HepG2 (cell line): ENCODE data around the gene METTL21C. TPM values are rescaled to one million over a fixed set of nuclear protein-coding genes. Genes with fewer than 3 reads are reported as not detected.

Experiments
- ATAC-seq: fragments of 200-7000 bp; cut with Tn5 transposase; 3 replicates; pipeline ENCODE4 v1.9.1; 2020; ENCODE audit warnings: mild to moderate bottlenecking, moderate library complexity
- BruUV-seq: library from RNA; stranded (reverse); fragments of 400-500 nt; replicated peaks from 2 replicates; lab custom pipeline; 2021; lab: Mats Ljungman, UMichigan
- CTCF ChIA-PET: fragments of 300-600 bp; formaldehyde crosslinking; extraction: SDS; loops from one replicate; lab custom pipeline; 2021; ENCODE audit warnings: low total read pairs, inconsistent platforms, low intra/inter-chr PET ratio; lab: Yijun Ruan, JAX
- POLR2A ChIA-PET: fragments of 350-600 bp; sonication (Branson Sonifier 250); formaldehyde crosslinking; loops from one replicate; lab custom pipeline; 2020; ENCODE audit warnings: antibody characterized with exemption, inconsistent platforms; lab: Yijun Ruan, JAX
- DNase-seq: peaks from one replicate; pipeline ENCODE4 v3.0.0-alpha.2; 2015; ENCODE audit warnings: low spot score
- FAIRE-seq: peaks from 3 replicates; lab custom pipeline; 2011; peaks lifted over from hg19 to GRCh38; lab: Jason Lieb, UNC
- H2AFZ ChIP-seq: one replicate; pipeline ENCODE4 v1.6.1; 2011; ENCODE audit warnings: low read length, inconsistent platforms
- H3K27ac ChIP-seq: fragments of 300-600 bp; 3 replicates; pipeline ENCODE4 v1.8.0; 2011; ENCODE audit warnings: mixed run types, mild to moderate bottlenecking, mixed read lengths, low read length, inconsistent platforms; ENCODE audit not compliant: insufficient read depth; ENCODE audit errors: extremely low read length
- H3K27me3 ChIP-seq, 2 experiments: fragments of 200-600 bp in 1 of 2; 2 replicates in 1 of 2; 3 replicates in 1 of 2; pipeline versions ENCODE4 v1.6.0 to v1.8.0; 2011; ENCODE audit warnings: low read length in 2 of 2, mild to moderate bottlenecking in 2 of 2, moderate library complexity in 2 of 2, inconsistent platforms in 1 of 2; ENCODE audit not compliant: insufficient read depth in 2 of 2, control insufficient read depth in 1 of 2
- H3K36me3 ChIP-seq, 2 experiments: fragments of 200-600 bp in 1 of 2; replicated peaks in 1 of 2; 2 replicates in 1 of 2; 3 replicates in 1 of 2; pipeline versions ENCODE4 v1.5.1 to v1.8.0; 2011; ENCODE audit warnings: low read length in 2 of 2, inconsistent platforms in 1 of 2; ENCODE audit not compliant: insufficient read depth in 2 of 2, control insufficient read depth in 1 of 2
- H3K4me1 ChIP-seq: 2 replicates; pipeline ENCODE4 v1.5.1; 2012; ENCODE audit warnings: low read length, inconsistent platforms; ENCODE audit not compliant: insufficient read depth
- H3K4me2 ChIP-seq: 2 replicates; pipeline ENCODE4 v1.6.0; 2011; ENCODE audit warnings: low read depth, low read length, inconsistent platforms
- H3K4me3 ChIP-seq, 3 experiments: fragments of 200-600 bp in 1 of 3; sonication (generic), shearing (Covaris generic) in 1 of 3; replicated peaks in 1 of 3; 2 replicates each; pipeline ENCODE4 v1.5.1; 2011 to 2016; ENCODE audit warnings: low read length in 3 of 3, inconsistent platforms in 2 of 3, low read depth in 2 of 3, mild to moderate bottlenecking in 2 of 3, control low read depth in 1 of 3, mixed read lengths in 1 of 3; ENCODE audit not compliant: insufficient read depth in 1 of 3
- H3K79me2 ChIP-seq: one replicate; pipeline ENCODE4 v1.6.1; 2011; ENCODE audit warnings: low read length, inconsistent platforms; ENCODE audit not compliant: insufficient read depth
- H3K9ac ChIP-seq: 2 replicates; pipeline ENCODE4 v1.6.0; 2011; ENCODE audit warnings: mild to moderate bottlenecking, low read depth, low read length, inconsistent platforms; ENCODE audit not compliant: insufficient read depth
- H3K9me3 ChIP-seq: 2 replicates; pipeline ENCODE4 v1.5.1; 2012; ENCODE audit warnings: mild to moderate bottlenecking, low read length
- H4K20me1 ChIP-seq: 2 replicates; pipeline ENCODE4 v1.6.0; 2011; ENCODE audit warnings: inconsistent platforms, mild to moderate bottlenecking, low read length, moderate library complexity; ENCODE audit not compliant: insufficient read depth
- CENPT ChIP-seq: sonication (generic); formaldehyde crosslinking; IDR thresholded peaks from 2 replicates; pipeline ENCODE4 v1.8.0; 2022; ENCODE audit warnings: low read depth, mild to moderate bottlenecking, moderate library complexity, missing genetic modification reagents
- HNRNPK ChIP-seq: fragments of 200-400 bp; formaldehyde crosslinking; IDR thresholded peaks from 2 replicates; pipeline ENCODE4 v1.6.1; 2018; ENCODE audit warnings: low read length, low read depth, moderate library complexity, mild to moderate bottlenecking; ENCODE audit not compliant: poor library complexity, severe bottlenecking
- IRX3 ChIP-seq: sonication (generic); formaldehyde crosslinking; IDR thresholded peaks from 2 replicates; pipeline ENCODE4 v1.8.1; 2023; ENCODE audit warnings: mild to moderate bottlenecking, low read depth, missing genetic modification reagents, borderline replicate concordance
- NR3C1 ChIP-seq: sonication (generic); formaldehyde crosslinking; IDR thresholded peaks from 2 replicates; pipeline ENCODE4 v1.4.0; 2020; ENCODE audit warnings: missing genetic modification reagents
- PRPF4 ChIP-seq: fragments of 200-400 bp; formaldehyde crosslinking; IDR thresholded peaks from 2 replicates; pipeline ENCODE4 v1.6.1; 2016; ENCODE audit warnings: low read length, low read depth; ENCODE audit not compliant: poor library complexity, severe bottlenecking
- RXRB ChIP-seq: IDR thresholded peaks from 2 replicates; pipeline ENCODE4 v1.6.1; 2016; ENCODE audit warnings: borderline replicate concordance, missing genetic modification reagents, missing compliant biosample characterization
- SIX1 ChIP-seq: sonication (generic); formaldehyde crosslinking; IDR thresholded peaks from 2 replicates; pipeline ENCODE4 v1.4.0; 2020; ENCODE audit warnings: missing genetic modification reagents, borderline replicate concordance
- TGIF2 ChIP-seq: IDR thresholded peaks from 2 replicates; pipeline ENCODE4 v1.6.1; 2016; ENCODE audit warnings: control low read depth, missing compliant biosample characterization
- TMF1 ChIP-seq: sonication (generic); formaldehyde crosslinking; IDR thresholded peaks from 2 replicates; pipeline ENCODE4 v1.8.1; 2022; ENCODE audit warnings: low read depth, missing genetic modification reagents
- YEATS2 ChIP-seq: sonication (generic); formaldehyde crosslinking; IDR thresholded peaks from 2 replicates; pipeline ENCODE4 v1.4.0; 2020; ENCODE audit warnings: missing genetic modification reagents, borderline replicate concordance
- ZBTB42 ChIP-seq: sonication (generic); formaldehyde crosslinking; IDR thresholded peaks from 2 replicates; pipeline ENCODE4 v1.5.0; 2020; ENCODE audit warnings: mild to moderate bottlenecking, missing genetic modification reagents
- ZNF136 ChIP-seq: sonication (generic); formaldehyde crosslinking; IDR thresholded peaks from 2 replicates; pipeline ENCODE4 v1.8.1; 2022; ENCODE audit warnings: low read depth, mild to moderate bottlenecking, moderate library complexity, missing genetic modification reagents
- ZSCAN12 ChIP-seq: sonication (generic); formaldehyde crosslinking; IDR thresholded peaks from 2 replicates; pipeline ENCODE4 v1.9.0; 2021; ENCODE audit warnings: mild to moderate bottlenecking, missing genetic modification reagents
- WGBS: methylation state at CpG from one replicate; pipeline ENCODE4 v1.1.6; 2017; ENCODE audit warnings: low lambda C conversion rate; 5-methylcytosine and 5-hydroxymethylcytosine counted together
- in situ Hi-C: cut with HindIII; loops from 2 replicates; pipeline ENCODE4 v1.10.0; 2017; ENCODE audit warnings: low pct_unique_long_range_greater_than_20kb; ENCODE audit not compliant: extremely low pct_ligation_motif_present
- intact Hi-C: fragments of 100-400 bp; cut with micrococcal nuclease; formaldehyde crosslinking; loops from one replicate; pipeline ENCODE4 v1.10.0; 2022; ENCODE audit not compliant: unreplicated experiment
- polyA plus RNA-seq, 8 experiments: library from polyadenylated mRNA; depleted of rRNA in 3 of 8; stranded (reverse) in 7 of 8; unstranded in 1 of 8; fragments of >200 nt; fragmentation: Illumina TruSeq in 4 of 8; extraction: Trizol in 4 of 8; gene quantifications; 2 replicates each; pipeline versions ENCODE4 v1.2.1 to v1.2.3, GENCODE V29; 2011 to 2016; ENCODE audit warnings: low read depth in 4 of 8, missing spikeins in 1 of 8, mixed read lengths in 1 of 8; ENCODE audit not compliant: insufficient read depth in 1 of 8
- total RNA-seq, 5 experiments: library from RNA; depleted of rRNA; stranded (reverse); fragments of >200 nt; fragmentation: Illumina TruSeq; extraction: Trizol; gene quantifications; 2 replicates each; pipeline ENCODE4 v1.2.3, GENCODE V29; 2016; ENCODE audit warnings: low read depth in 1 of 5
- TF ChIP-seq, protein P1 (sequence below): sonication (generic); formaldehyde crosslinking; IDR thresholded peaks from 2 replicates; pipeline ENCODE4 v1.5.1; 2020; ENCODE audit warnings: mild to moderate bottlenecking, moderate library complexity, missing genetic modification reagents
- TF ChIP-seq, protein P2 (sequence below): sonication (generic); formaldehyde crosslinking; IDR thresholded peaks from 2 replicates; pipeline ENCODE4 v1.4.0; 2020; ENCODE audit warnings: missing genetic modification reagents
- TF ChIP-seq, protein P3 (sequence below): sonication (generic); formaldehyde crosslinking; IDR thresholded peaks from 2 replicates; pipeline ENCODE4 v1.8.0; 2022; ENCODE audit warnings: missing genetic modification reagents, low read depth, mild to moderate bottlenecking, borderline replicate concordance
- TF ChIP-seq, protein P4 (sequence below): sonication (generic); formaldehyde crosslinking; IDR thresholded peaks from 2 replicates; pipeline ENCODE4 v1.5.1; 2020; ENCODE audit warnings: missing genetic modification reagents, mild to moderate bottlenecking, borderline replicate concordance

METTL21C gene
- total and polyA plus RNA-seq, 2 of the 13 experiments (the other 11 are each of a cell fraction or from before 2014, with no cell fraction given): not detected

DNA sequence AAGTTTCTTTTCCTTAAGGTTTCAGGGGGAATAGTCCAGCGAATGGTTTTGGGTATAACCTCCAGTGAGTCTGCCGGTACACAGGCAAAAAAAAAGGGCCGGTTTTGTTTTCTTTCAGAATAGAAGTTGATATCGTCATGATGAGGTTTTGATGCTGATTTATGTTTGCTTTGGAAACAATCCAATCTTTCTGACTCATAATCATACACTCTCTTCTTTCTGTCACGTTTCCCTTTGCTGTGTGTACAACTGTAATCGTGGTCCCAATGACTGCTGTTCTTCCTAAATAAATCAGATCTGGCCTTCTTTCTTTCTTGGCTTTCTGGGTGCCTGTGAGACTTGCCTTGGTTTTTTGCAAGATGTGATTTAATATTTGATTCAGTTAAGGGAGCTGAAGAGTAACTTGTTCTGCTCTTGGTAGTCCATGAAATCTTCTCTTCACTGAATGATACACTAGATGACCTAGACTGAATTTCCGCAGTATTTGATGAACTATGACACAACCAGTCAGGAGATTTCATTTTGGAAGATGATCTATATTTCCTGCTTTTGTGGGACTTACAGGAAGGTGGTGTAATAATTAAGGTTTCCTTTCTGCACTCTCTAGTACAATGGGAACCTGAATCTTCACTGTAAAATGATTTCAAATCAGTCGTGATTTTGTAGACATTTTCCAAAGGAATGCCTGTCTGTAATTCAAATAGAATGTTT, 34.9 kb upstream of the METTL21C start:
- H3K4me2 ChIP-seq: no peak overlapping the region
- TF ChIP-seq, protein P1, sequence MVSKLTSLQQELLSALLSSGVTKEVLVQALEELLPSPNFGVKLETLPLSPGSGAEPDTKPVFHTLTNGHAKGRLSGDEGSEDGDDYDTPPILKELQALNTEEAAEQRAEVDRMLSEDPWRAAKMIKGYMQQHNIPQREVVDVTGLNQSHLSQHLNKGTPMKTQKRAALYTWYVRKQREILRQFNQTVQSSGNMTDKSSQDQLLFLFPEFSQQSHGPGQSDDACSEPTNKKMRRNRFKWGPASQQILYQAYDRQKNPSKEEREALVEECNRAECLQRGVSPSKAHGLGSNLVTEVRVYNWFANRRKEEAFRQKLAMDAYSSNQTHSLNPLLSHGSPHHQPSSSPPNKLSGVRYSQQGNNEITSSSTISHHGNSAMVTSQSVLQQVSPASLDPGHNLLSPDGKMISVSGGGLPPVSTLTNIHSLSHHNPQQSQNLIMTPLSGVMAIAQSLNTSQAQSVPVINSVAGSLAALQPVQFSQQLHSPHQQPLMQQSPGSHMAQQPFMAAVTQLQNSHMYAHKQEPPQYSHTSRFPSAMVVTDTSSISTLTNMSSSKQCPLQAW (CRISPR knock-in tag): no peak
- no peak for TF ChIP-seq ZNF136 (CRISPR knock-in tag)
- TF ChIP-seq HNRNPK: no peak
- TF ChIP-seq TGIF2 (CRISPR knock-in tag): no peak
- TF ChIP-seq ZBTB42 (CRISPR knock-in tag): no peak
- TF ChIP-seq, protein P2, sequence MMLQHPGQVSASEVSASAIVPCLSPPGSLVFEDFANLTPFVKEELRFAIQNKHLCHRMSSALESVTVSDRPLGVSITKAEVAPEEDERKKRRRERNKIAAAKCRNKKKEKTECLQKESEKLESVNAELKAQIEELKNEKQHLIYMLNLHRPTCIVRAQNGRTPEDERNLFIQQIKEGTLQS (CRISPR knock-in tag): no peak
- TF ChIP-seq TMF1 (CRISPR knock-in tag): no peak
- no peak for TF ChIP-seq IRX3
- TF ChIP-seq, protein P3, sequence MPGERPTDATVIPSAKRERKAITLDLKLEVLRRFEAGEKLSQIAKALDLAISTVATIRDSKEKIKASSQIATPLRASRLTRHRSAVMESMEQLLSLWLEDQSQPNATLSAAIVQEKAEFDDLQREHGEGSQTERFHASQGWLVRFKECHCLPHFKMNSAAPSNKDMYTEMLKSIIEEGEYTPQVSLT (CRISPR knock-in tag): no peak
- TF ChIP-seq RXRB (CRISPR knock-in tag): no peak
- no peak for TF ChIP-seq PRPF4
- TF ChIP-seq NR3C1 (CRISPR knock-in tag): no peak
- no peak for TF ChIP-seq SIX1 (CRISPR knock-in tag)
- no peak for TF ChIP-seq ZSCAN12
- TF ChIP-seq YEATS2: no peak
- TF ChIP-seq, protein P4, sequence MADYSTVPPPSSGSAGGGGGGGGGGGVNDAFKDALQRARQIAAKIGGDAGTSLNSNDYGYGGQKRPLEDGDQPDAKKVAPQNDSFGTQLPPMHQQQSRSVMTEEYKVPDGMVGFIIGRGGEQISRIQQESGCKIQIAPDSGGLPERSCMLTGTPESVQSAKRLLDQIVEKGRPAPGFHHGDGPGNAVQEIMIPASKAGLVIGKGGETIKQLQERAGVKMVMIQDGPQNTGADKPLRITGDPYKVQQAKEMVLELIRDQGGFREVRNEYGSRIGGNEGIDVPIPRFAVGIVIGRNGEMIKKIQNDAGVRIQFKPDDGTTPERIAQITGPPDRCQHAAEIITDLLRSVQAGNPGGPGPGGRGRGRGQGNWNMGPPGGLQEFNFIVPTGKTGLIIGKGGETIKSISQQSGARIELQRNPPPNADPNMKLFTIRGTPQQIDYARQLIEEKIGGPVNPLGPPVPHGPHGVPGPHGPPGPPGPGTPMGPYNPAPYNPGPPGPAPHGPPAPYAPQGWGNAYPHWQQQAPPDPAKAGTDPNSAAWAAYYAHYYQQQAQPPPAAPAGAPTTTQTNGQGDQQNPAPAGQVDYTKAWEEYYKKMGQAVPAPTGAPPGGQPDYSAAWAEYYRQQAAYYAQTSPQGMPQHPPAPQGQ (CRISPR knock-in tag): no peak
- TF ChIP-seq CENPT (CRISPR knock-in tag): no peak
- no peak for ATAC-seq
- no peak overlapping the region for H3K4me3 ChIP-seq
- H3K36me3 ChIP-seq: no peaks in the 10 kb centered on the region
- in situ Hi-C loops: no loop called here
- no TSS peak for BruUV-seq
- H3K27me3 ChIP-seq: peaks cover 1 to 17% of the 10 kb centered on the region in 2 experiments; a peak in 3 of 5 replicates
- no peaks in the 10 kb centered on the region for H3K9me3 ChIP-seq
- H3K79me2 ChIP-seq: no peaks in the 10 kb centered on the region
- no peak for DNase-seq
- no peak overlapping the region for H2AFZ ChIP-seq
- H4K20me1 ChIP-seq: no peaks in the 10 kb centered on the region
- H3K27ac ChIP-seq: no peak overlapping the region
- CTCF ChIA-PET: no interaction called here
- 19% methylated on average over 8 of the region's 8 CpGs for WGBS
- H3K9ac ChIP-seq: no peak overlapping the region
- H3K4me1 ChIP-seq: peaks cover 13% of the 10 kb centered on the region; the same call in 1 of the 2 replicates
- intact Hi-C loops: loop anchor here (5.0 kb wide), 1 partner anchor 43 kb away; the partner anchor contains the start of gene TEX30
- no peak for FAIRE-seq
- POLR2A ChIA-PET: no interaction called here
